ENCODE measurements around the gene FAHD1.
"Not testable (repeated sequence)": the region's sequence is repeated elsewhere in the genome, so short reads cannot be mapped to it uniquely, and the experiment has no call there.

The FAHD1 gene

GRCh38 chr16:1789643-1790045 lies 37.4 kb upstream of the FAHD1 start:
- no peak for DNase-seq (ENCODE audit: low read depth in 2 of 2)

GRCh38 chr16:1790261-1790610 lies 36.8 kb upstream of the FAHD1 start:
- no peak for DNase-seq (ENCODE audit: low read depth in 2 of 2)

- DNase-seq (ENCODE audit: low read depth in 2 of 2), result no peak
Observed at GRCh38 chr16:1790611-1791255, 36.3 kb upstream of the FAHD1 start.

- DNase-seq (ENCODE audit: low read depth in 2 of 2), result no peak
Observed at GRCh38 chr16:1791256-1791942, 35.6 kb upstream of the FAHD1 start.

- DNase-seq (ENCODE audit: low read depth in 2 of 2), result no peak
Observed at GRCh38 chr16:1791943-1792812, 34.8 kb upstream of the FAHD1 start.

GRCh38 chr16:1792836-1793577 lies 34.0 kb upstream of the FAHD1 start:
- DNase-seq (ENCODE audit: low read depth in 2 of 2), result no peak

GRCh38 chr16:1793578-1794220 lies 33.3 kb upstream of the FAHD1 start, which contains the start of gene IGFALS:
Gene IGFALS (minus strand): TSS chr16:1793705. CDS start chr16:1793652, 53 bp downstream.
- no peak for DNase-seq (ENCODE audit: low read depth in 2 of 2)

- DNase-seq (ENCODE audit: low read depth in 2 of 2), result no peak
Observed at GRCh38 chr16:1794221-1794871, 32.7 kb upstream of the FAHD1 start.

GRCh38 chr16:1794908-1795666 lies 31.9 kb upstream of the FAHD1 start:
- DNase-seq (ENCODE audit: low read depth in 2 of 2), result no peak

GRCh38 chr16:1799263-1799662 lies 27.7 kb upstream of the FAHD1 start:
- DNase-seq (ENCODE audit: low read depth in 2 of 2), result not testable (repeated sequence)

GRCh38 chr16:1800701-1801100 lies 26.3 kb upstream of the FAHD1 start:
- DNase-seq (ENCODE audit: low read depth in 2 of 2), result no peak

GRCh38 chr16:1807626-1808025 lies 19.4 kb upstream of the FAHD1 start:
- no peak for DNase-seq (ENCODE audit: low read depth in 2 of 2)

GRCh38 chr16:1808691-1809090 lies 18.3 kb upstream of the FAHD1 start:
- DNase-seq (ENCODE audit: low read depth in 2 of 2), result no peak

GRCh38 chr16:1809281-1809801 lies 17.7 kb upstream of the FAHD1 start:
- no peak for DNase-seq (ENCODE audit: low read depth in 2 of 2)

- no peak for DNase-seq (ENCODE audit: low read depth in 2 of 2)
Observed at GRCh38 chr16:1810106-1810505, 16.9 kb upstream of the FAHD1 start.

GRCh38 chr16:1810536-1810935 lies 16.5 kb upstream of the FAHD1 start:
- DNase-seq (ENCODE audit: low read depth in 2 of 2), result no peak

GRCh38 chr16:1812732-1813163 lies 14.3 kb upstream of the FAHD1 start:
- peak; percentile 15 to 44 for DNase-seq (ENCODE audit: low read depth in 2 of 2)

- no peak for DNase-seq (ENCODE audit: low read depth in 2 of 2)
Observed at GRCh38 chr16:1815461-1815860, 11.5 kb upstream of the FAHD1 start.

- DNase-seq (ENCODE audit: low read depth in 2 of 2), result no peak
Observed at GRCh38 chr16:1816396-1817275, 10.4 kb upstream of the FAHD1 start.
